Measurements from ENCODE around the gene SLC39A10.

The SLC39A10 gene, protein sequence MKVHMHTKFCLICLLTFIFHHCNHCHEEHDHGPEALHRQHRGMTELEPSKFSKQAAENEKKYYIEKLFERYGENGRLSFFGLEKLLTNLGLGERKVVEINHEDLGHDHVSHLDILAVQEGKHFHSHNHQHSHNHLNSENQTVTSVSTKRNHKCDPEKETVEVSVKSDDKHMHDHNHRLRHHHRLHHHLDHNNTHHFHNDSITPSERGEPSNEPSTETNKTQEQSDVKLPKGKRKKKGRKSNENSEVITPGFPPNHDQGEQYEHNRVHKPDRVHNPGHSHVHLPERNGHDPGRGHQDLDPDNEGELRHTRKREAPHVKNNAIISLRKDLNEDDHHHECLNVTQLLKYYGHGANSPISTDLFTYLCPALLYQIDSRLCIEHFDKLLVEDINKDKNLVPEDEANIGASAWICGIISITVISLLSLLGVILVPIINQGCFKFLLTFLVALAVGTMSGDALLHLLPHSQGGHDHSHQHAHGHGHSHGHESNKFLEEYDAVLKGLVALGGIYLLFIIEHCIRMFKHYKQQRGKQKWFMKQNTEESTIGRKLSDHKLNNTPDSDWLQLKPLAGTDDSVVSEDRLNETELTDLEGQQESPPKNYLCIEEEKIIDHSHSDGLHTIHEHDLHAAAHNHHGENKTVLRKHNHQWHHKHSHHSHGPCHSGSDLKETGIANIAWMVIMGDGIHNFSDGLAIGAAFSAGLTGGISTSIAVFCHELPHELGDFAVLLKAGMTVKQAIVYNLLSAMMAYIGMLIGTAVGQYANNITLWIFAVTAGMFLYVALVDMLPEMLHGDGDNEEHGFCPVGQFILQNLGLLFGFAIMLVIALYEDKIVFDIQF

DNA sequence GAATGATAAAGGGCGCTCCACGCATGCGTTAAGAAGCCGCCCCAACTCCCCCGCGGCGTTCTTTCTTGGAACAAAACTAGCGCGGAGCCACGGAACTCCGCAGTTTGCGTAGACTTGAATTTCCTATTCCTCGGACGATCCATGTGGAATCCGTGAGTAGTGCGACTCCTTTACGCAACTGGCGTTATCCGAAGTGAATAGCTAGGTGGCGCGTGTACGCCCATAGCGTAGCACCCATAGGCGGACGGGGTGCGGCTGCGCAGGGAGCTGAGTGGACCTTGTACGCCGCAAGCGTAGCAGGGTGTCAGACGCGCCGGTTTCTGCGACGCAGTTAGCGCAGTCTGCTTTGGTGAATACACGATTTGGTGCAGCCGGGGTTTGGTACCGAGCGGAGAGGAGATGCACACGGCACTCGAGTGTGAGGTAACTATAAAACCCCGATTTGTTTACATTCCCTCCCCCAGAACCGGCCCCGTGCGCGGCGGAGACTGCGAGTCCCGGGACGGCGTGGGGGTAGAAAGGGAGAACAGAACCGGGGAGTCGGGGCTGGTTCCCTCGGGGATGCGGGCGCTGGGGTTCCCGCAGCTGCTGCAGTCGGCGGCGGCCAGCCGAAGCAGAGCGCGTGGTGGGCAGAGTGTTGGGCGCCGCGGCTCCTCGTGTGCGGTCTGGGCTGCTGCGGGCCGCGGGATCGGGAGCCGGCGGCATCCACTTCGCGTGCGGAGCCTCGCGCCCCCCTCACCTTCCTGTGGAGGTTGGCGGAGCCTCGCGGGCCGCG, at the start of gene SLC39A10:
Gene SLC39A10 (plus strand): TSS at position 368 of the 775 bp plus-strand sequence. CDS start 22,817 bp downstream, outside the sequence.
- DNase-seq (ENCODE audit: low spot score in 2 of 2) (peak; percentile 98 to 100), ATAC-seq (peak; percentile 87)
- Mint-ChIP-seq H3K4me1 (peaks cover 22% of the 10 kb centered on the region), H3K27ac (peak within 1 kb of the TSS; percentile 100), H3K4me3 (peak within 1 kb of the TSS; percentile 98), H3K9me3 (no peaks in the 10 kb centered on the region), H3K36me3 (peaks cover 49% of the 10 kb centered on the region)

DNA sequence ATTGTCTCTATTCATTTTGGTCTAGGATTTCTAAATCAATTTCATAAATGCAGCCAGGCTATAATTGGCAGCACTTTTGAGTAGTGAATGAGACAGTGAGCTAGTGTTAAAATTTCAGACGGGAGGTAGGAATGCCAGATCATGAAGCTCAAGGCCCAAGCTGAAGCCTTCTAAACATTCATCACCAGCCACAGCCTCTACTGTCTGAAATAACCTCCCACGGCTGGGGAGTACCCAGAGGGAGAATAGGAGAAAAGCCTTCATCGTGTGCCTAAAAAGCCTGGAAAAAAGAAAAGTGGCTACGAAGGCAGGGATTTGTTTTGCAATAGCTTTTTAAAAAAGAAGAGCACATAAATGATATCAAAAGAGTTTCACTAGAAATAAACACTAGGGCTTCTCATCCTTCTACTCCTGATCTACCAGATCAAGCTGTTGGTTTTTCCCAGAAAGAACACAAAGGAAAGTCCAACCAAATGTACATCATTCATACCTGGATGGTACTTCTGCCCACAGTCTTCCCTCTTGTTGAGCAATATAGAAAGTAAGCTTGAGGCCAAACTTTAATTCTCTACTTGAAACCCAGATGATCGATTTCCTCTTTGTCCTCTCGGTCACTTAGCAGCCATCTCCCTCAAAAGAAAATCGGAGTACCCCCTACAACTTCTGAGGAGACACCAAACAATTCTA, 48.1 kb upstream of the SLC39A10 start:
- Mint-ChIP-seq H3K36me3 (no peaks in the 10 kb centered on the region), H3K4me3 (no peak overlapping the region), H3K4me1 (peaks cover 9% of the 10 kb centered on the region), H3K27ac (peak overlapping the region; percentile 29), H3K9me3 (no peaks in the 10 kb centered on the region)
- DNase-seq (ENCODE audit: low spot score in 2 of 2) (no peak), ATAC-seq (peak; percentile 56)

DNA sequence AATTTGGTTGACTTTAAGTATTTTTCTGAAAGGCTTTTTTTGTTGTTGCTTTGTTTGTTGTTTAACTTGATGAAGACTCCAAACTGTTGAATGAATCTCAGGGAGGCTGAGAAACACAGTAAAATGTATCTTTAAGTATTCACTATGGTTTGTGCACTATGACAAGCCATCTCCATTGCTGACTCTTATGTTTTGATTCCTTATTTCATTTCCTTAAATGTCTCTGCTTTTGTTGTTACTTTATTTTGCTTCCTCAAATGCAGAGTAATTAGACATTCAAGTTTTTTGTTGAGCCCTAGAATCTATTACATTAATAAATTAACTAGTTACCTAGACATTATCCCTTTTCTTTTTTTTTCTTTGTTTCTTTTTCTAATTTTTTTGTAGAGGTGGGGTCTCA, 46.3 kb upstream of the SLC39A10 start:
- no peaks in the 10 kb centered on the region for H3K9me3 Mint-ChIP-seq
- no peak for DNase-seq (ENCODE audit: low spot score in 2 of 2)
- peaks cover 9% of the 10 kb centered on the region for H3K4me1 Mint-ChIP-seq
- no peak for ATAC-seq
- H3K4me3 Mint-ChIP-seq = no peak overlapping the region
- H3K27ac Mint-ChIP-seq = no peak overlapping the region
- H3K36me3 Mint-ChIP-seq = no peaks in the 10 kb centered on the region

DNA sequence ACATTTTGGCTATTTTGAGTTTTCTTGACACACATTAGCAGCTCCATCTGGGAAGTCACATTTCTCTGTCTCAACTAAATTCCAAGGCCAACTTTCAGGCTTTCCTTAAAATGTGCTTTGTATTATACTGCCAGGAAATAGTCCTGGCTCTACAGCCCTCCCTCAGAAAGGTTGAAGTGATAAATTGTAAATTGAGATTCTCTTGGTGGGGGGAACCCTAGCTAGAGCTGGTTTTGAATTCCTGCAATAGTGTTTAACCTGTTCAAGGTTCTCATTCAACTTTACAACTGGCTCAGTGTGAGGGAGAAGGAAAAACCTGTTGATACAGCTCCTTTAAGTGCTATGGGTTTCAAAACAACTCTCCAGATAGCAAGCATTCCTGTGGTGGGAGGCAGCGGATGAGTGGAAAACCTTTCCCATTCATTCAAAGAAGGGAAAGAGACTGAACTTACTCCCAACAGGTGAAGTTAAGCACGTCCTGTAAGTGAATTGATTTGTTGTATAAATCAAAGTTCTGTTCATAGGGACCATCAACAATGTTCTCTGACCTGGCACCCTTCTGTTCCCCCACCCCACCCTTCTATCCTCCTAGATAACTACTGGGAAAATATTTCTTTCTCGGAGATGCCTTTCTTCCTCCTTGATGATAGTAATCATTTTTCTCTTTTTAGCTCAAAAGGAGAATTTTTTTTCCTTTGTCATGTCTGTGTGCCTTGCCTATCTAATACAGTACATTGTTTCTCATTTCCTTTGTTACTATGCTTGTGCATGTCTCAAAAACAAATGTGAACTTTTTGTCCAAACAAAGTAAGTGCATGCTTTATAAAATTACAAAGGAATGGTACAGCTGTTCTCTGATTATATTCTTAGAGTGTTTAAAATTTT, 44.2 kb upstream of the SLC39A10 start:
- Mint-ChIP-seq H3K27ac (no peak overlapping the region), H3K4me1 (peaks cover 9% of the 10 kb centered on the region), H3K9me3 (no peaks in the 10 kb centered on the region), H3K36me3 (no peaks in the 10 kb centered on the region), H3K4me3 (no peak overlapping the region)
- DNase-seq (ENCODE audit: low spot score in 2 of 2) (no peak), ATAC-seq (no peak)

- Mint-ChIP-seq H3K36me3 (no peaks in the 10 kb centered on the region), H3K4me1 (peaks cover 5% of the 10 kb centered on the region), H3K4me3 (no peak overlapping the region), H3K9me3 (no peaks in the 10 kb centered on the region), H3K27ac (no peak overlapping the region)
- DNase-seq (ENCODE audit: low spot score in 2 of 2) = no peak
- no peak for ATAC-seq
Measured at GRCh38 chr2:195613922-195614321, 43.1 kb upstream of the SLC39A10 start.

GRCh38 chr2:195619590-195619989, 37.4 kb upstream of the SLC39A10 start:
- no peaks in the 10 kb centered on the region for H3K9me3 Mint-ChIP-seq
- ATAC-seq (no peak), DNase-seq (ENCODE audit: low spot score in 2 of 2) (no peak)
- H3K36me3 Mint-ChIP-seq = no peaks in the 10 kb centered on the region
- H3K27ac Mint-ChIP-seq = no peak overlapping the region
- no peaks in the 10 kb centered on the region for H3K4me1 Mint-ChIP-seq
- H3K4me3 Mint-ChIP-seq = no peak overlapping the region

DNA sequence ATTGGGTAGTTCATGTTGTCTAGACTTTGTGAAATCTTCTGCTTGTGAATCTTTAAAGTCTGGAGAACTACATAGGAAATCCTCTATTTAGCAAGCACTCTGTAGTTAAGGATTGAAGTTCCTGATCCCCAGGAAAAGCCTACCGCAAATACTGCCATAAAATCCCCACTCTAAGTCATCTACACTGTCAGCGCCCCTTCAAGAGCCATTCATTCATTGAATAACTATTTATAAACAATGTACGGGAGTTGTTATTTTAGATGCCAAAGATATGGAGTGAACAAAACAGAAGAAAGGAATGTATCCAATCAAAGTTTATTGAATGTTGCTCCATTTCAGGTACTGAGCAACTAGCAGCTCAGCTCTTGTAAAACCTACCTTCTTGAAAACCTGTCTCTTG, 36.5 kb upstream of the SLC39A10 start:
- Mint-ChIP-seq H3K36me3 (no peaks in the 10 kb centered on the region), H3K4me1 (no peaks in the 10 kb centered on the region), H3K9me3 (no peaks in the 10 kb centered on the region), H3K27ac (no peak overlapping the region), H3K4me3 (no peak overlapping the region)
- ATAC-seq (no peak), DNase-seq (ENCODE audit: low spot score in 2 of 2) (no peak)

- no peaks in the 10 kb centered on the region for H3K36me3 Mint-ChIP-seq
- no peak overlapping the region for H3K27ac Mint-ChIP-seq
- ATAC-seq = no peak
- DNase-seq (ENCODE audit: low spot score in 2 of 2) = no peak
- H3K4me3 Mint-ChIP-seq = no peak overlapping the region
- no peaks in the 10 kb centered on the region for H3K4me1 Mint-ChIP-seq
- H3K9me3 Mint-ChIP-seq = no peaks in the 10 kb centered on the region
Measured at GRCh38 chr2:195622966-195623365, 34.1 kb upstream of the SLC39A10 start.

GRCh38 chr2:195626507-195626906, 30.5 kb upstream of the SLC39A10 start:
- DNase-seq (ENCODE audit: low spot score in 2 of 2) (no peak), ATAC-seq (no peak)
- Mint-ChIP-seq H3K4me1 (no peaks in the 10 kb centered on the region), H3K27ac (no peak overlapping the region), H3K36me3 (no peaks in the 10 kb centered on the region), H3K9me3 (no peaks in the 10 kb centered on the region), H3K4me3 (no peak overlapping the region)

- Mint-ChIP-seq H3K9me3 (no peaks in the 10 kb centered on the region), H3K4me3 (no peak overlapping the region), H3K36me3 (no peaks in the 10 kb centered on the region), H3K27ac (no peak overlapping the region), H3K4me1 (no peaks in the 10 kb centered on the region)
- ATAC-seq = no peak
- no peak for DNase-seq (ENCODE audit: low spot score in 2 of 2)
Measured at GRCh38 chr2:195628666-195629065, 28.4 kb upstream of the SLC39A10 start.

DNA sequence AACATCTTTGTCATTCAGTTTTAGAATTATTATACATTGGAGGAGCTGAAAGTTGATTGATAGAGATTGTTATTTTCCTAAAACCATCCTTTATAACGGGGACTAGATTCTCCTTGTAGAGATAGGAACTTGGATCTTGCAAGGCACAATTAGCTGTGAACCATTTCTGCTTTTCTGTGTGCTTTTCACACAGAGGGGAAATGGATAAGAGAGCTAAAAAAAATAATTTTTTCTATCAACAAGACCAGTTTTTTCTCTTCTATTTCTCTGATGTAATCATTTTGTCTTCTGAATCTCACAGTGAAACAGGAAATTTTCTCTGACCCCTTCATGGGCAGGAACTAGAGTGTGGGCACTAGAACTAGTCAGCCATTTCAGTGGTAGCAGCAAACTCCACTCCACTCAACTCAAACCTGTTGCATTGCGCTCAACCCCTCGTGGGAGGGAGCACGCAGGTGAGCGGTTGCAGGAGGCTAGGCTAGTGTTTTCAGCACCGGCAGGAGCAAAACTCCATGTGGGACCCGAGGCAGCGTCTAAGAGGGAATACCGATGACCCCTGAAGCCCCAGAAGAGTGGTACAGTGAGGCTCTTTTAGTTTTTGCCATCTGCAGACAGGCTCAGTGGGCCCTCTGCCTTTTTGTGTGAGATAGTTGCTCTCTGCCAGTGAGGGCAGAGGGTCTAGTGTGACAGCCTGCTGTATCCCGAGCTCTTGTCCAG, 24.0 kb upstream of the SLC39A10 start:
- ATAC-seq = no peak
- H3K27ac Mint-ChIP-seq = no peak overlapping the region

GRCh38 chr2:195633573-195633870, 23.5 kb upstream of the SLC39A10 start:
- Mint-ChIP-seq H3K4me1 (no peaks in the 10 kb centered on the region), H3K4me3 (no peak overlapping the region), H3K27ac (no peak overlapping the region), H3K36me3 (no peaks in the 10 kb centered on the region), H3K9me3 (no peaks in the 10 kb centered on the region)
- ATAC-seq (no peak), DNase-seq (ENCODE audit: low spot score in 2 of 2) (no peak)

More for the DNA sequence above, 24.0 kb upstream of the SLC39A10 start:
- Mint-ChIP-seq H3K9me3 (no peaks in the 10 kb centered on the region), H3K36me3 (no peaks in the 10 kb centered on the region), H3K4me1 (no peaks in the 10 kb centered on the region), H3K4me3 (no peak overlapping the region)
- DNase-seq (ENCODE audit: low spot score in 2 of 2) = no peak

DNA sequence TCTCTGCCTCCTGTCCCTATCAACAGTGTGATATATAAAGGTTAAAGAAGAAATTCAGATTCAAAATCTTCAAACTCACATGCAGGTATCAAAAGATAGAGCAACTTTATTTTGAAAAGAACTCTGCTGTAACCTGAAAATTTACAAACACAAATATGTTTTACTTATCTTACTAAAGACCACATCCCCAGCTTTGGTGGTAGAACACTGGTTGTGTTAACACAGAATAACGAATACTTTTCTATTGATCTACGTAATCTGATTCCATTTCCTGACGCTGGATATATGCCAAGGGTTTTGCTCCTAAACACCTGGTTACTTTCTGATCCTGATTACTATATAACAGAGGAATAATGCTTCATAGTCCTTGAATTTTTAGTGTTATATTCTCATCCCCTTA, 23.1 kb upstream of the SLC39A10 start:
- H3K27ac Mint-ChIP-seq = no peak overlapping the region
- H3K9me3 Mint-ChIP-seq = no peaks in the 10 kb centered on the region
- H3K4me3 Mint-ChIP-seq = no peak overlapping the region
- no peaks in the 10 kb centered on the region for H3K36me3 Mint-ChIP-seq
- no peak for DNase-seq (ENCODE audit: low spot score in 2 of 2)
- ATAC-seq = no peak
- no peaks in the 10 kb centered on the region for H3K4me1 Mint-ChIP-seq

DNA sequence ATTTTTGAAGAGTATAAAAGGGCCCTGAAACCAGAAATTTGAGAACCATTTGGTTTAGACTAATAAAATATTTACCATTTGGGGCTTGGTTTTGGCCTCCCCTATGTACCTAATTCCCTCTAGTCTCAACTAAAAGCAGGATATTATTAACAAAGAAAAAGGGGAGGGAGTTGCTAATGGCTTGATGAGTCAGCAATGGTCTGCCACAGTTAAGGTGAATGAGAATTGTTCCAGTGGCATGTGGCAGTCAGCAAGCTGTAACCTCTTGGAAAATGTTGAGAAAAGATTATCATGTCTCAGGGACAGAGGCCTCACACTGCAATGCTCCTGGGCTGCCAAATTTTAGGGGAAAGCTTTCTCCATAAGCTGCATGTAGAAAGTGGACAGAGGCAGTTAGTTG, 20.1 kb upstream of the SLC39A10 start:
- no peaks in the 10 kb centered on the region for H3K9me3 Mint-ChIP-seq
- ATAC-seq (no peak), DNase-seq (ENCODE audit: low spot score in 2 of 2) (no peak)
- no peak overlapping the region for H3K27ac Mint-ChIP-seq
- H3K36me3 Mint-ChIP-seq = no peaks in the 10 kb centered on the region
- H3K4me1 Mint-ChIP-seq = no peaks in the 10 kb centered on the region
- H3K4me3 Mint-ChIP-seq = no peak overlapping the region

Data from stimulated activated effector memory CD8-positive, alpha-beta T cell treated with anti-CD3 and anti-CD28 coated beads, Interleukin-12 subunit alpha, Interleukin-12 subunit beta, amount 100 ng/mL, for 72 hours (primary cell).